ENCODE measurements around the gene FSCN2. TPM values are rescaled to one million over a fixed set of nuclear protein-coding genes. Genes with fewer than 3 reads are reported as not detected.
"Not testable (repeated sequence)": the region's sequence is repeated elsewhere in the genome, so short reads cannot be mapped to it uniquely, and the experiment has no call there.

Gene FSCN2
- polyA plus RNA-seq, 12 donors = 1.5 to 3.5 (median 2.4) TPM; not detected in 2

GRCh38 chr17:81526662-81527571, 1.3 kb upstream of the FSCN2 start:
- DNase-seq = no peak

- no peak for DNase-seq
These were observed 140 bp downstream of the FSCN2 start for GRCh38 chr17:81528384-81528650.

- no peak for DNase-seq
These were observed 667 bp downstream of the FSCN2 start for GRCh38 chr17:81528651-81529436.

- DNase-seq = no peak
These were observed 1.2 kb downstream of the FSCN2 start for GRCh38 chr17:81529437-81529803.

GRCh38 chr17:81531013-81531412, 2.8 kb downstream of the FSCN2 start:
- not testable (repeated sequence) for DNase-seq

- DNase-seq = not testable (repeated sequence)
These were observed 3.8 kb downstream of the FSCN2 start for GRCh38 chr17:81531998-81532404.

GRCh38 chr17:81532490-81533287, 4.5 kb downstream of the FSCN2 start:
- DNase-seq = no peak

- DNase-seq = no peak
These were observed 5.4 kb downstream of the FSCN2 start for GRCh38 chr17:81533339-81534141.

GRCh38 chr17:81534157-81535006, 6.2 kb downstream of the FSCN2 start:
- no peak for DNase-seq

GRCh38 chr17:81535007-81535328, 6.8 kb downstream of the FSCN2 start:
- DNase-seq = no peak

GRCh38 chr17:81535480-81536298, 7.5 kb downstream of the FSCN2 start:
- no peak for DNase-seq

- DNase-seq = no peak
These were observed 8.4 kb downstream of the FSCN2 start for GRCh38 chr17:81536299-81537290.

GRCh38 chr17:81537343-81537855, 9.2 kb downstream of the FSCN2 start:
- no peak for DNase-seq

- DNase-seq = no peak
These were observed 9.8 kb downstream of the FSCN2 start for GRCh38 chr17:81537856-81538555.

- no peak for DNase-seq
These were observed 10.7 kb downstream of the FSCN2 start for GRCh38 chr17:81538651-81539570.

- no peak for DNase-seq
These were observed 11.4 kb downstream of the FSCN2 start for GRCh38 chr17:81539571-81539900.
